WI38 (cell line): ENCODE measurements around the gene SEMG1.

ENCODE experiments used
- H3K4me3 ChIP-seq: 2 replicates; pipeline ENCODE4 v1.5.1; 2011; ENCODE audit warnings: low read depth, mild to moderate bottlenecking, control low read depth, low read length
- CTCF ChIP-seq: IDR thresholded peaks from 2 replicates; pipeline ENCODE4 v1.5.1; 2012; ENCODE audit warnings: low read depth, mild to moderate bottlenecking, control low read depth, low read length

Gene SEMG1

GRCh38 chr20:45176526-45177267 is 30.1 kb upstream of the SEMG1 start:
- H3K4me3 ChIP-seq = no peak overlapping the region
- TF ChIP-seq CTCF = no peak

- H3K4me3 ChIP-seq = no peak overlapping the region
- no peak for TF ChIP-seq CTCF
Observed at GRCh38 chr20:45179166-45179565, 27.7 kb upstream of the SEMG1 start.

- TF ChIP-seq CTCF = no peak
- H3K4me3 ChIP-seq = no peak overlapping the region
Observed at GRCh38 chr20:45181639-45182038, 25.2 kb upstream of the SEMG1 start.

- TF ChIP-seq CTCF = no peak
- no peak overlapping the region for H3K4me3 ChIP-seq
Observed at GRCh38 chr20:45183084-45183483, 23.7 kb upstream of the SEMG1 start.

GRCh38 chr20:45187693-45188092 is 19.1 kb upstream of the SEMG1 start:
- H3K4me3 ChIP-seq = no peak overlapping the region
- no peak for TF ChIP-seq CTCF

- TF ChIP-seq CTCF = no peak
Observed at GRCh38 chr20:45189067-45189609, 17.7 kb upstream of the SEMG1 start.

GRCh38 chr20:45189861-45190260 is 17.0 kb upstream of the SEMG1 start:
- H3K4me3 ChIP-seq = no peak overlapping the region
- TF ChIP-seq CTCF = no peak

More at GRCh38 chr20:45189067-45189609, 17.7 kb upstream of the SEMG1 start:
- no peak overlapping the region for H3K4me3 ChIP-seq
